Liver (tissue), 9 donors: Measurements from ENCODE around the gene CUBN. TPM values are rescaled to one million over a fixed set of nuclear protein-coding genes. Genes with fewer than 3 reads are reported as not detected.

Source experiments
- DNase-seq: peaks from one replicate; pipeline ENCODE4 v3.0.0-alpha.2; 2017; ENCODE audit warnings: low spot score
- H3K27ac ChIP-seq, 2 donors: one replicate each; pipeline ENCODE4 v1.7.0; 2013; ENCODE audit warnings: inconsistent platforms in 2 of 2, low read length in 2 of 2, control low read depth in 1 of 2, low read depth in 1 of 2, mild to moderate bottlenecking in 1 of 2
- H3K27me3 ChIP-seq, 4 donors: one replicate each; pipeline versions ENCODE4 v1.6.1 to v1.7.0; 2013; ENCODE audit warnings: low read length in 3 of 4, inconsistent platforms in 1 of 4, mild to moderate bottlenecking in 1 of 4, moderate library complexity in 1 of 4; ENCODE audit not compliant: control insufficient read depth in 4 of 4, insufficient read depth in 4 of 4
- H3K36me3 ChIP-seq, 4 donors: one replicate each; pipeline versions ENCODE4 v1.6.1 to v1.7.0; 2013; ENCODE audit warnings: low read length in 3 of 4, mild to moderate bottlenecking in 3 of 4, low read depth in 1 of 4, moderate library complexity in 1 of 4; ENCODE audit not compliant: control insufficient read depth in 4 of 4, insufficient read depth in 3 of 4
- H3K4me1 ChIP-seq, 4 donors: one replicate each; pipeline versions ENCODE4 v1.6.1 to v1.7.0; 2013; ENCODE audit warnings: low read length in 3 of 4, mild to moderate bottlenecking in 3 of 4, moderate library complexity in 1 of 4; ENCODE audit not compliant: control insufficient read depth in 4 of 4, insufficient read depth in 4 of 4
- H3K4me3 ChIP-seq, 3 donors: one replicate each; pipeline versions ENCODE4 v1.6.1 to v1.7.0; 2013; ENCODE audit warnings: low read length in 3 of 3, control low read depth in 1 of 3, low read depth in 1 of 3, mild to moderate bottlenecking in 1 of 3
- H3K9ac ChIP-seq, 2 donors: one replicate each; pipeline ENCODE4 v1.7.0; 2013; ENCODE audit warnings: low read length in 2 of 2, mild to moderate bottlenecking in 2 of 2, moderate library complexity in 2 of 2, control low read depth in 1 of 2, low read depth in 1 of 2
- H3K9me3 ChIP-seq, 4 donors: one replicate each; pipeline versions ENCODE4 v1.6.1 to v1.7.0; 2013; ENCODE audit warnings: low read length in 3 of 4; ENCODE audit not compliant: control insufficient read depth in 4 of 4
- ATF3 ChIP-seq: IDR thresholded peaks from 2 replicates; pipeline ENCODE4 v1.6.1; 2016; ENCODE audit warnings: antibody characterized with exemption
- CTCF ChIP-seq: fragments of 150-350 bp; IDR thresholded peaks from 2 replicates; pipeline ENCODE4 v1.5.1; 2017; ENCODE audit warnings: improper control_type of control experiment, low read depth, low read length; ENCODE audit not compliant: missing input control
- FOXA2 ChIP-seq: IDR thresholded peaks from 2 replicates; pipeline ENCODE4 v1.6.1; 2016; ENCODE audit warnings: antibody characterized with exemption
- GABPA ChIP-seq, 2 donors: IDR thresholded peaks in 1 of 2; conservative IDR thresholded peaks in 1 of 2; 2 replicates each; pipeline ENCODE4 v1.6.1; 2016; ENCODE audit warnings: antibody characterized with exemption in 2 of 2, mild to moderate bottlenecking in 1 of 2, moderate library complexity in 1 of 2
- HNF4G ChIP-seq: IDR thresholded peaks from 2 replicates; pipeline ENCODE4 v1.6.1; 2016; ENCODE audit warnings: antibody characterized with exemption
- MAX ChIP-seq: IDR thresholded peaks from 2 replicates; pipeline ENCODE4 v1.6.1; 2016; ENCODE audit warnings: antibody characterized with exemption
- NR2F2 ChIP-seq: IDR thresholded peaks from 2 replicates; pipeline ENCODE4 v1.6.1; 2016; ENCODE audit warnings: antibody characterized with exemption
- RAD21 ChIP-seq, 2 donors: IDR thresholded peaks; 2 replicates each; pipeline ENCODE4 v1.6.1; 2016; ENCODE audit warnings: antibody characterized with exemption in 2 of 2, mild to moderate bottlenecking in 2 of 2
- REST ChIP-seq: IDR thresholded peaks from 2 replicates; pipeline ENCODE4 v1.6.1; 2016; ENCODE audit warnings: antibody characterized with exemption, mild to moderate bottlenecking
- SP1 ChIP-seq: IDR thresholded peaks from 2 replicates; pipeline ENCODE4 v1.6.1; 2018; ENCODE audit warnings: antibody characterized with exemption, mild to moderate bottlenecking
- YY1 ChIP-seq: IDR thresholded peaks from 2 replicates; pipeline ENCODE4 v1.6.1; 2016; ENCODE audit warnings: antibody characterized with exemption, mild to moderate bottlenecking
- ZBTB33 ChIP-seq: IDR thresholded peaks from 2 replicates; pipeline ENCODE4 v1.6.1; 2016; ENCODE audit warnings: antibody characterized with exemption
- WGBS: extraction: QIAGEN DNeasy Blood & Tissue Kit; methylation state at CpG from one replicate; pipeline ENCODE4 v1.1.7; 2013; 5-methylcytosine and 5-hydroxymethylcytosine counted together
- polyA plus RNA-seq, 2 donors: library from polyadenylated mRNA; stranded (reverse) in 1 of 2; unstranded in 1 of 2; fragments of 200-250 nt in 1 of 2; fragments of >200 nt in 1 of 2; fragmentation: Nextera tagmentation in 1 of 2; extraction: Ambion mirVana in 1 of 2; gene quantifications; one replicate each; pipeline versions ENCODE4 v1.2.1 to v1.2.3, GENCODE V29; 2013 to 2015
- total RNA-seq, 2 donors: library from RNA; depleted of rRNA; stranded (reverse); fragments of >200 nt; gene quantifications; one replicate each; pipeline ENCODE4 v1.2.3, GENCODE V29; 2014
- donor health status: healthy.
- donor health status: healthy.
- donor health status: healthy.
- donor health status: healthy.
- donor health status: healthy.

Gene CUBN
- total and polyA plus RNA-seq, 4 donors = 0.01 to 0.67 (median 0.30) TPM

- H3K4me3 ChIP-seq = no peak overlapping the region
- H3K4me1 ChIP-seq = no peaks in the 10 kb centered on the region
- TF ChIP-seq ZBTB33 (no peak), MAX (no peak), RAD21 (IDR thresholded peaks at IDR 0.05) (no peak), CTCF (no peak), HNF4G (no peak), GABPA (IDR thresholded peaks at IDR 0.05 in 1 of 2, conservative IDR thresholded peaks at IDR 0.05 in 1 of 2) (no peak), FOXA2 (no peak), ATF3 (no peak), NR2F2 (no peak)
- H3K9ac ChIP-seq = no peak overlapping the region
- no peaks in the 10 kb centered on the region for H3K36me3 ChIP-seq
- no peaks in the 10 kb centered on the region for H3K9me3 ChIP-seq
- 79% methylated on average over 2 of the region's 2 CpGs for WGBS
- no peak for DNase-seq
- no peak overlapping the region for H3K27ac ChIP-seq
- H3K27me3 ChIP-seq = no peaks in the 10 kb centered on the region
Measured at GRCh38 chr10:16907687-16908086, 221.9 kb downstream of the CUBN start.

- Histone ChIP-seq H3K9ac (no peak overlapping the region), H3K9me3 (no peaks in the 10 kb centered on the region), H3K4me3 (no peak overlapping the region), H3K27ac (no peak overlapping the region), H3K4me1 (no peaks in the 10 kb centered on the region), H3K36me3 (no peaks in the 10 kb centered on the region), H3K27me3 (no peaks in the 10 kb centered on the region)
- WGBS = 94% methylated on average over 8 of the region's 8 CpGs
- TF ChIP-seq MAX = no peak
- DNase-seq = no peak
Measured at GRCh38 chr10:16905320-16905719, 224.3 kb downstream of the CUBN start.

- no peak overlapping the region for H3K9ac ChIP-seq
- 75% methylated on average over 4 of the region's 4 CpGs for WGBS
Measured at GRCh38 chr10:16904639-16905061, 225.0 kb downstream of the CUBN start.

More at GRCh38 chr10:16904639-16905061, 225.0 kb downstream of the CUBN start:
- Histone ChIP-seq H3K36me3 (no peaks in the 10 kb centered on the region), H3K4me3 (no peak overlapping the region), H3K27ac (no peak overlapping the region), H3K4me1 (no peaks in the 10 kb centered on the region), H3K9me3 (no peaks in the 10 kb centered on the region), H3K27me3 (no peaks in the 10 kb centered on the region)
- DNase-seq = no peak
- TF ChIP-seq REST (no peak), SP1 (no peak), NR2F2 (no peak), YY1 (no peak), RAD21 (IDR thresholded peaks at IDR 0.05) (no peak)
